Measurements from ENCODE around the gene SPINK2.

DNA sequence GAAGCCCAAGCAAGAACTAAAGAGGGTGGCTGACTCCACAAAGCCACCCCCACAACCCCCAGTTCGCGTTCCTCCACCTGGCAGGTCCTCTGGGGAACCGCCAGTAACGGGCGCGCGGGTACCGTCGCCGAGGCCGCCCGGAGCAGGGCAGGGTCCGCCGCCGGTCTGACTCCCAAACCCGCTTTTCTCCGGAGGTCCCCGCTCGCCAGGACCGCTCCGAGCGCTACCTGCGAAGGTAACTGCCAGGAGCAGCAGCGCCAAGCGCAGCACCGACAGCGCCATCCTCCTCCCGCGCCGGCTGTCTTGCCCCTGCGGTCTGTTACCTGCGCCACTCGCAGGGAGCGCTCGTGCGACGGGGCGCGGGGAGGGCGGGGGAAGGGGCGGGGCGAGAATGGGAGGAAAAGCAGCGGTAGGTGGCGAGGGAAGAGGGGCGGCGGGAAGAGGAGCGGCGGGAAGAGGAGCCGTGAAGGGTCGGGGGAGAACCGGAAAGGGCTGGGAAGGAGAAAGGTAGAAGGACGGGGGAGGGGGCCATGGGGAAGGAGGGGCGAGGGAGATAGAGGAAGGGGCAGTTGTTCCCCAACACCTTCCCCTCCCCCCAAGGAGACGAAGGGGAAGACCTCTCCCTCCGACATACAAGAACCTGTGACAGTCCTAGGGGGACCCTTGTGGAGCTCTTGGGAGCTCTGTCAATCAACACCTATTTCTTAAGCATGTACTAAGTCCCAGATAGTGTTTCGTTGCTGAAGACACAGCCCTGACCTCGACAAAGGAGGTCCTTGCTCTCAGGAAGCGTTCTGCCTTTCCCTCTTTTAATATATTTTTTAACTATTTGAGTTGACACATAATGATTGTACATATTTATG lies at the start of gene SPINK2:
- TF ChIP-seq CTCF (IDR thresholded peaks at IDR 0.05) (no peak), POLR2A (IDR thresholded peaks at IDR 0.05) (no peak)
